Measurements from ENCODE around the gene MRPL20. TPM values are rescaled to one million over a fixed set of nuclear protein-coding genes. Genes with fewer than 3 reads are reported as not detected.

MRPL20 gene
- total RNA-seq, 1 experiment from 2014 or later: 184 TPM

GRCh38 chr1:1441002-1441888, 34.2 kb upstream of the MRPL20 start:
- Histone ChIP-seq H3K4me3 (no peak overlapping the region), H3K4me1 (replicated peaks) (peaks cover 3% of the 10 kb centered on the region), H3K36me3 (no peaks in the 10 kb centered on the region), H3K27ac (no peak overlapping the region), H3K9me3 (replicated peaks) (no peaks in the 10 kb centered on the region), H3K27me3 (replicated peaks) (peaks cover 2% of the 10 kb centered on the region)
- DNase-seq (ENCODE audit: low read depth in 1 of 2, low spot score in 2 of 2): peak; percentile 52 to 60

GRCh38 chr1:1440262-1441001, 33.3 kb upstream of the MRPL20 start:
- no peaks in the 10 kb centered on the region for H3K9me3 ChIP-seq (replicated peaks)

GRCh38 chr1:1439546-1440261, 32.6 kb upstream of the MRPL20 start:
- H3K27me3 ChIP-seq (replicated peaks): peaks cover 3% of the 10 kb centered on the region
- no peak overlapping the region for H3K27ac ChIP-seq
- no peaks in the 10 kb centered on the region for H3K36me3 ChIP-seq
- DNase-seq (ENCODE audit: low read depth in 1 of 2, low spot score in 2 of 2): no peak
- H3K9me3 ChIP-seq (replicated peaks): no peaks in the 10 kb centered on the region
- no peak overlapping the region for H3K4me3 ChIP-seq
- H3K4me1 ChIP-seq (replicated peaks): peaks cover 7% of the 10 kb centered on the region

More at GRCh38 chr1:1440262-1441001, 33.3 kb upstream of the MRPL20 start:
- Histone ChIP-seq H3K4me3 (no peak overlapping the region), H3K36me3 (no peaks in the 10 kb centered on the region), H3K4me1 (replicated peaks) (peaks cover 5% of the 10 kb centered on the region), H3K27ac (no peak overlapping the region), H3K27me3 (replicated peaks) (peaks cover 3% of the 10 kb centered on the region)
- DNase-seq (ENCODE audit: low read depth in 1 of 2, low spot score in 2 of 2): no peak

GRCh38 chr1:1438531-1439381, 31.7 kb upstream of the MRPL20 start:
- H3K27me3 ChIP-seq (replicated peaks): peaks cover 3% of the 10 kb centered on the region

GRCh38 chr1:1437904-1438376, 30.8 kb upstream of the MRPL20 start:
- no peaks in the 10 kb centered on the region for H3K36me3 ChIP-seq
- DNase-seq (ENCODE audit: low read depth in 1 of 2, low spot score in 2 of 2): no peak

More at GRCh38 chr1:1438531-1439381, 31.7 kb upstream of the MRPL20 start:
- no peak for DNase-seq (ENCODE audit: low read depth in 1 of 2, low spot score in 2 of 2)
- H3K27ac ChIP-seq: no peak overlapping the region
- no peak overlapping the region for H3K4me3 ChIP-seq
- H3K4me1 ChIP-seq (replicated peaks): peaks cover 7% of the 10 kb centered on the region
- H3K9me3 ChIP-seq (replicated peaks): no peaks in the 10 kb centered on the region
- H3K36me3 ChIP-seq: no peaks in the 10 kb centered on the region

GRCh38 chr1:1437033-1437903, 30.2 kb upstream of the MRPL20 start:
- no peak for DNase-seq (ENCODE audit: low read depth in 1 of 2, low spot score in 2 of 2)
- H3K27me3 ChIP-seq (replicated peaks): peaks cover 3% of the 10 kb centered on the region

More at GRCh38 chr1:1437904-1438376, 30.8 kb upstream of the MRPL20 start:
- H3K4me1 ChIP-seq (replicated peaks): peaks cover 7% of the 10 kb centered on the region
- no peak overlapping the region for H3K4me3 ChIP-seq
- H3K27me3 ChIP-seq (replicated peaks): peaks cover 3% of the 10 kb centered on the region
- H3K9me3 ChIP-seq (replicated peaks): no peaks in the 10 kb centered on the region
- H3K27ac ChIP-seq: no peak overlapping the region

GRCh38 chr1:1436630-1437032, 29.5 kb upstream of the MRPL20 start:
- Histone ChIP-seq H3K27me3 (replicated peaks) (peaks cover 3% of the 10 kb centered on the region), H3K4me1 (replicated peaks) (peaks cover 7% of the 10 kb centered on the region), H3K9me3 (replicated peaks) (no peaks in the 10 kb centered on the region), H3K4me3 (no peak overlapping the region), H3K36me3 (no peaks in the 10 kb centered on the region), H3K27ac (no peak overlapping the region)
- no peak for DNase-seq (ENCODE audit: low read depth in 1 of 2, low spot score in 2 of 2)

More at GRCh38 chr1:1437033-1437903, 30.2 kb upstream of the MRPL20 start:
- H3K36me3 ChIP-seq: no peaks in the 10 kb centered on the region
- no peak overlapping the region for H3K4me3 ChIP-seq
- peaks cover 7% of the 10 kb centered on the region for H3K4me1 ChIP-seq (replicated peaks)
- H3K9me3 ChIP-seq (replicated peaks): no peaks in the 10 kb centered on the region
- H3K27ac ChIP-seq: no peak overlapping the region

GRCh38 chr1:1435911-1436629, 29.0 kb upstream of the MRPL20 start:
- no peaks in the 10 kb centered on the region for H3K9me3 ChIP-seq (replicated peaks)
- H3K27ac ChIP-seq: no peak overlapping the region
- peaks cover 3% of the 10 kb centered on the region for H3K27me3 ChIP-seq (replicated peaks)
- no peak for DNase-seq (ENCODE audit: low read depth in 1 of 2, low spot score in 2 of 2)
- no peaks in the 10 kb centered on the region for H3K36me3 ChIP-seq
- peaks cover 6% of the 10 kb centered on the region for H3K4me1 ChIP-seq (replicated peaks)
- no peak overlapping the region for H3K4me3 ChIP-seq

- H3K4me1 ChIP-seq (replicated peaks): peaks cover 4% of the 10 kb centered on the region
- H3K36me3 ChIP-seq: no peaks in the 10 kb centered on the region
- DNase-seq (ENCODE audit: low read depth in 1 of 2, low spot score in 2 of 2): peak in 1 of 2 experiments; percentile 47
- H3K27ac ChIP-seq: no peak within 1 kb of the TSS
- no peak within 1 kb of the TSS for H3K4me3 ChIP-seq
- H3K27me3 ChIP-seq (replicated peaks): peaks cover 3% of the 10 kb centered on the region
- H3K9me3 ChIP-seq (replicated peaks): no peaks in the 10 kb centered on the region
These were observed 28.2 kb upstream of the MRPL20 start, which contains the start of gene VWA1 for GRCh38 chr1:1435106-1435903. Gene VWA1 (plus strand): TSS chr1:1435690. CDS start chr1:1435749, 59 bp downstream.

GRCh38 chr1:1434824-1435105, 27.7 kb upstream of the MRPL20 start:
- Histone ChIP-seq H3K27me3 (replicated peaks) (peaks cover 3% of the 10 kb centered on the region), H3K36me3 (no peaks in the 10 kb centered on the region), H3K27ac (no peak overlapping the region), H3K4me3 (no peak overlapping the region), H3K9me3 (replicated peaks) (no peaks in the 10 kb centered on the region), H3K4me1 (replicated peaks) (peaks cover 4% of the 10 kb centered on the region)
- no peak for DNase-seq (ENCODE audit: low read depth in 1 of 2, low spot score in 2 of 2)

- no peak overlapping the region for H3K27ac ChIP-seq
- no peaks in the 10 kb centered on the region for H3K9me3 ChIP-seq (replicated peaks)
These were observed 27.2 kb upstream of the MRPL20 start for GRCh38 chr1:1434131-1434823.

More at GRCh38 chr1:1434131-1434823, 27.2 kb upstream of the MRPL20 start:
- peaks cover 3% of the 10 kb centered on the region for H3K27me3 ChIP-seq (replicated peaks)
- H3K36me3 ChIP-seq: no peaks in the 10 kb centered on the region
- no peak overlapping the region for H3K4me3 ChIP-seq
- DNase-seq (ENCODE audit: low read depth in 1 of 2, low spot score in 2 of 2): peak in 1 of 2 experiments; percentile 44
- peaks cover 7% of the 10 kb centered on the region for H3K4me1 ChIP-seq (replicated peaks)

Data from SJSA1 (cell line).